NCI-H345 treated with DMSO at 0.1 percent for 48 hours (cell line): ENCODE results near the gene DHRS3.

ENCODE experiments used
- DNase-seq: peaks from one replicate; lab custom pipeline; 2025; ENCODE audit not compliant: unreplicated experiment; lab: John Stamatoyannopoulos, UW

Gene DHRS3

GRCh38 chr1:12555411-12556367 lies 62.3 kb downstream of the DHRS3 start:
- DNase-seq, result no peak

GRCh38 chr1:12554521-12555305 lies 63.3 kb downstream of the DHRS3 start:
- no peak for DNase-seq

GRCh38 chr1:12553963-12554362 lies 64.0 kb downstream of the DHRS3 start:
- no peak for DNase-seq

GRCh38 chr1:12552951-12553921 lies 64.8 kb downstream of the DHRS3 start:
- DNase-seq, result no peak

- DNase-seq, result no peak
Observed at GRCh38 chr1:12552111-12552888, 65.7 kb downstream of the DHRS3 start.

GRCh38 chr1:12551584-12551983 lies 66.4 kb downstream of the DHRS3 start:
- no peak for DNase-seq

- DNase-seq, result peak; percentile 42
Observed at GRCh38 chr1:12549460-12550349, 68.3 kb downstream of the DHRS3 start.

GRCh38 chr1:12548973-12549459 lies 69.0 kb downstream of the DHRS3 start:
- DNase-seq, result no peak

GRCh38 chr1:12548279-12548972 lies 69.6 kb downstream of the DHRS3 start:
- no peak for DNase-seq

GRCh38 chr1:12547586-12548225 lies 70.3 kb downstream of the DHRS3 start:
- no peak for DNase-seq

GRCh38 chr1:12546771-12547585 lies 71.0 kb downstream of the DHRS3 start:
- DNase-seq, result no peak

GRCh38 chr1:12544992-12545391 lies 73.0 kb downstream of the DHRS3 start:
- DNase-seq, result no peak

- no peak for DNase-seq
Observed at GRCh38 chr1:12544357-12544756, 73.7 kb downstream of the DHRS3 start.

- no peak for DNase-seq
Observed at GRCh38 chr1:12543740-12544154, 74.3 kb downstream of the DHRS3 start.

- DNase-seq, result no peak
Observed at GRCh38 chr1:12542616-12543592, 75.1 kb downstream of the DHRS3 start.

- no peak for DNase-seq
Observed at GRCh38 chr1:12542138-12542465, 75.9 kb downstream of the DHRS3 start.
